DOHH2 (cell line): ENCODE measurements around the gene SPTSSA.

Experiments
- H3F3A ChIP-seq: fragments of 200-600 bp; sonication (generic), shearing (Covaris generic); 2 replicates; pipeline ENCODE4 v1.6.0; 2016; ENCODE audit warnings: antibody characterized with exemption, mild to moderate bottlenecking; ENCODE audit not compliant: control insufficient read depth, insufficient read depth
- H3K27ac ChIP-seq: fragments of 200-600 bp; sonication (generic); 2 replicates; pipeline ENCODE4 v1.5.1; 2014; ENCODE audit warnings: low read depth, mild to moderate bottlenecking, low read length, moderate library complexity
- H3K27me3 ChIP-seq: fragments of 200-600 bp; sonication (generic); 2 replicates; pipeline ENCODE4 v1.6.1; 2014; ENCODE audit warnings: mild to moderate bottlenecking, low read length, mixed read lengths; ENCODE audit not compliant: control insufficient read depth
- H3K36me3 ChIP-seq: fragments of 200-600 bp; sonication (generic); 2 replicates; pipeline ENCODE4 v1.6.1; 2014; ENCODE audit warnings: mild to moderate bottlenecking, low read length, moderate library complexity, mixed read lengths; ENCODE audit not compliant: control insufficient read depth
- H3K4me1 ChIP-seq: fragments of 200-600 bp; sonication (generic); 2 replicates; pipeline ENCODE4 v1.6.1; 2014; ENCODE audit warnings: mild to moderate bottlenecking, low read length, mixed read lengths; ENCODE audit not compliant: control insufficient read depth
- H3K4me2 ChIP-seq: fragments of 200-600 bp; sonication (generic); 2 replicates; pipeline ENCODE4 v1.6.0; 2014; ENCODE audit warnings: mild to moderate bottlenecking, low read length, moderate library complexity
- H3K4me3 ChIP-seq: fragments of 200-600 bp; sonication (generic); 2 replicates; pipeline ENCODE4 v1.5.1; 2014; ENCODE audit warnings: mild to moderate bottlenecking, low read length, mixed read lengths
- H3K79me2 ChIP-seq: fragments of 200-600 bp; sonication (generic); 2 replicates; pipeline ENCODE4 v1.6.1; 2014; ENCODE audit warnings: mild to moderate bottlenecking, low read length, mixed read lengths; ENCODE audit not compliant: control insufficient read depth
- H3K9me2 ChIP-seq: fragments of 200-600 bp; sonication (generic); replicated peaks from 2 replicates; pipeline ENCODE4 v1.6.1; 2014; ENCODE audit warnings: mild to moderate bottlenecking, low read length, mixed read lengths; ENCODE audit not compliant: control insufficient read depth
- H3K9me3 ChIP-seq: fragments of 200-600 bp; sonication (generic); 2 replicates; pipeline ENCODE4 v1.6.1; 2014; ENCODE audit warnings: antibody characterized with exemption, low read length, mixed read lengths; ENCODE audit not compliant: control insufficient read depth, insufficient read depth
- H4K20me1 ChIP-seq: fragments of 200-600 bp; sonication (generic); 2 replicates; pipeline ENCODE4 v1.6.0; 2014; ENCODE audit warnings: low read depth, mild to moderate bottlenecking, antibody characterized with exemption, low read length, moderate library complexity; ENCODE audit not compliant: control insufficient read depth, insufficient read depth
- CTCF ChIP-seq: fragments of 200-600 bp; sonication (generic); IDR thresholded peaks from one replicate; pipeline ENCODE4 v1.5.1; 2014; ENCODE audit warnings: antibody characterized with exemption, mild to moderate bottlenecking, low read depth, low read length; ENCODE audit not compliant: poor library complexity, severe bottlenecking
- EZH2phosphoT487 ChIP-seq: fragments of 200-600 bp; sonication (generic); IDR thresholded peaks from 2 replicates; pipeline ENCODE4 v1.6.1; 2017; ENCODE audit warnings: borderline replicate concordance, mild to moderate bottlenecking, antibody characterized with exemption, low read length, moderate library complexity, mixed read lengths

The SPTSSA gene

GRCh38 chr14:34439090-34439489 is 22.9 kb downstream of the SPTSSA start:
- no peaks in the 10 kb centered on the region for H3K9me3 ChIP-seq
- H3K79me2 ChIP-seq, result peaks cover 37% of the 10 kb centered on the region
- H3K27me3 ChIP-seq, result no peaks in the 10 kb centered on the region
- peaks cover 2% of the 10 kb centered on the region for H3K36me3 ChIP-seq
- TF ChIP-seq CTCF (peak; percentile 14), EZH2phosphoT487 (no peak)
- peaks cover 21% of the 10 kb centered on the region for H3K4me1 ChIP-seq
- no peaks in the 10 kb centered on the region for H4K20me1 ChIP-seq
- H3F3A ChIP-seq, result 0 out of 2 replicates have a peak, but pooled peaks cover 4% of the 10 kb centered on the region
- no peak overlapping the region for H3K27ac ChIP-seq
- H3K9me2 ChIP-seq, result no peaks in the 10 kb centered on the region
- H3K4me3 ChIP-seq, result no peak overlapping the region
- H3K4me2 ChIP-seq, result no peak overlapping the region

GRCh38 chr14:34438438-34438837 is 23.6 kb downstream of the SPTSSA start:
- Histone ChIP-seq H3F3A (0 out of 2 replicates have a peak, but pooled peaks cover 4% of the 10 kb centered on the region), H3K9me2 (no peaks in the 10 kb centered on the region), H3K27me3 (no peaks in the 10 kb centered on the region), H3K4me1 (peaks cover 21% of the 10 kb centered on the region), H3K36me3 (peaks cover 3% of the 10 kb centered on the region), H3K27ac (no peak overlapping the region), H3K79me2 (peaks cover 37% of the 10 kb centered on the region), H3K9me3 (no peaks in the 10 kb centered on the region), H3K4me2 (no peak overlapping the region), H4K20me1 (no peaks in the 10 kb centered on the region), H3K4me3 (no peak overlapping the region)
- no peak for TF ChIP-seq CTCF
- no peak for TF ChIP-seq EZH2phosphoT487

- no peak overlapping the region for H3K4me2 ChIP-seq
- H3K27me3 ChIP-seq, result no peaks in the 10 kb centered on the region
- no peaks in the 10 kb centered on the region for H4K20me1 ChIP-seq
- H3K4me1 ChIP-seq, result peaks cover 21% of the 10 kb centered on the region
- TF ChIP-seq EZH2phosphoT487, result no peak
- H3K27ac ChIP-seq, result no peak overlapping the region
- H3K9me2 ChIP-seq, result no peaks in the 10 kb centered on the region
- 0 out of 2 replicates have a peak, but pooled peaks cover 4% of the 10 kb centered on the region for H3F3A ChIP-seq
- no peak overlapping the region for H3K4me3 ChIP-seq
- H3K9me3 ChIP-seq, result no peaks in the 10 kb centered on the region
- H3K79me2 ChIP-seq, result peaks cover 37% of the 10 kb centered on the region
- H3K36me3 ChIP-seq, result peaks cover 3% of the 10 kb centered on the region
Measured at GRCh38 chr14:34437729-34438080, 24.3 kb downstream of the SPTSSA start.

- peaks cover 32% of the 10 kb centered on the region for H3K79me2 ChIP-seq
- H3K9me2 ChIP-seq, result no peaks in the 10 kb centered on the region
- peaks cover 21% of the 10 kb centered on the region for H3K4me1 ChIP-seq
- no peak overlapping the region for H3K27ac ChIP-seq
- H4K20me1 ChIP-seq, result no peaks in the 10 kb centered on the region
- no peaks in the 10 kb centered on the region for H3K9me3 ChIP-seq
- TF ChIP-seq EZH2phosphoT487, result no peak
- no peak for TF ChIP-seq CTCF
- H3K4me3 ChIP-seq, result no peak overlapping the region
- 0 out of 2 replicates have a peak overlapping the region, but pooled peaks have one; percentile 9 for H3K4me2 ChIP-seq
- peaks cover 3% of the 10 kb centered on the region for H3K36me3 ChIP-seq
- no peaks in the 10 kb centered on the region for H3K27me3 ChIP-seq
- H3F3A ChIP-seq, result 0 out of 2 replicates have a peak, but pooled peaks cover 4% of the 10 kb centered on the region
Measured at GRCh38 chr14:34436960-34437728, 24.9 kb downstream of the SPTSSA start.
